Measurements from ENCODE around the gene COG7.
"Not testable (repeated sequence)": the region's sequence is repeated elsewhere in the genome, so short reads cannot be mapped to it uniquely, and the experiment has no call there.

COG7 gene

GRCh38 chr16:23452572-23453337 is at the start of gene COG7:
COG7 (minus strand) TSS chr16:23453189; CDS start chr16:23452994, 195 bp downstream.
- peak; percentile 94 for DNase-seq (ENCODE audit: low spot score)

GRCh38 chr16:23502466-23502865 is 49.5 kb upstream of the COG7 start:
- no peak for DNase-seq (ENCODE audit: low spot score)

DNA sequence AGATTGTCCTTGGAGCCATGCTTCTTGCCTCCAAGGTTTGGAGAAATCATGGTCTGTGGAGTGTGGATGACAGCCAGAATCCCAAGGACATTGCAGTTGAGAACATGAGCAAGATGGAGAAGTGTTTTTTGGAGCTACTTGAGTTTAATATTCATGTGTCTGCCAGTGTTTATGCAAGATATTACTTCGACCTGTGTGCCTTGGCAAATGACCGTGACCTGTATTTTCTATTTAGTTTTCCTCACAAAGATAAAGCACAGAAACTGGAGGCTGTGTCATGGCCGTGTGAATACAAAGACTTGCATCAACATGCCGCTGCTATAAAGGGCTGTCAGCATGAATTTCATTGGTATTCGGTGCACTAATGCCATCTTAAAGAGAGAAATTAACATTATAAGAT is 48.3 kb upstream of the COG7 start:
- DNase-seq (ENCODE audit: low spot score): no peak

- no peak for DNase-seq (ENCODE audit: low spot score)
Measured at GRCh38 chr16:23500862-23501225, 47.9 kb upstream of the COG7 start.

GRCh38 chr16:23500212-23500861 is 47.3 kb upstream of the COG7 start:
- no peak for DNase-seq (ENCODE audit: low spot score)

- no peak for DNase-seq (ENCODE audit: low spot score)
Measured at GRCh38 chr16:23499801-23500200, 46.8 kb upstream of the COG7 start.

DNA sequence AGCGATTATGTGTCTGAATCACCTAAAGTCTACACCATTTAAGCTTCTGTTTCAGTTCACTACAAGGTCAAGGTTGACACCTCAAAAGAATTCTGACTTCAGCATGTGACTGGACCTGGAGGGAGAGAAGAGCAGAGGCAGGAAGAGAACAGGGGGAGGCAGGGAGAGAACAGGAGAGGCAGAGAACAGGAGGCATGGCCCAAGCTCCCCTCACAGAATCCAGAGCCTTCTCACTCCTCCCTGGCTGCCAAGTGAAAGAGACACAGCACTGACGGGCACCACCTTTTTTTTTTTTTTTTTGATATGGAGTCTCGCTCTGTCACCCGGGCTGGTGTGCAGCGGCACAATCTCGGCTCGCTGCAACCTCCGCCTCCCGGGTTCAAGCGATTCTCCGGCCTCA is 45.9 kb upstream of the COG7 start:
- no peak for DNase-seq (ENCODE audit: low spot score)

DNA sequence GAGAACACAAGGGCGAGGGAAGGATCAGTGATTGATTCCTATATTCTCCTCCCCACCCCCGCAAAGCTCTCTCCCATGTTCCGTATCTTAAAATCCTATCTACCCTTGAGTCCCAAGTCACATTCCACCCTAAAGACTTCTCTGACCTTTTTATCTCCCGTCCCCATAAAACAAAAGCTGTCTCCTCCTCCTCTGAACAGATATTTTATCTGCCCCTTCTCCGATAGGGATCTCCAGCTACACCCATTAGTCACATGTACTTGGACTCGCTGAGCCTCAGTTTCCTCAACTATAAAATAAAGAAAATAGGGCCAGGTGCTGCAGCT is 44.5 kb upstream of the COG7 start:
- no peak for DNase-seq (ENCODE audit: low spot score)

GRCh38 chr16:23496821-23497542 is 44.0 kb upstream of the COG7 start:
- DNase-seq (ENCODE audit: low spot score): peak; percentile 77

GRCh38 chr16:23495671-23496070 is 42.7 kb upstream of the COG7 start:
- no peak for DNase-seq (ENCODE audit: low spot score)

DNA sequence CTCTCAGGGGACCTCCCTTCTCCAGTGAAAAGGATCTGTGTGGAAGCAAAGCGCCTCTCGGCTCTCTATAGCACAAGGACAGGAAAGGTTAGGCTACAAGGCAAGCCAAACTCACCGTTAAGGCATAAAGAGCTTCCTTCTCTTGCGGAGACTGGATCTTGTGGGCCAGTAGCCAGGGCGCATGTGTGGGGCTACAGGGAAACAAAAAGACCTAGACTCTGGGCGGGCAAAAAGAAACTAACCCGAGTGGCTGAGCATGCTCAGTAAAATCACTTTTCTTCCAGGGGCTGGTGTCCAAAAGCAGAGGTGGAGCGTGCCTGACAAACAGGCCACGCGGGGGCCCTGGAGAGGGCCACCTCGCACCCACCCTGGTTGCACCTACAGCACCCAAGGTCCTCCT is 41.2 kb upstream of the COG7 start:
- no peak for DNase-seq (ENCODE audit: low spot score)

- DNase-seq (ENCODE audit: low spot score): peak; percentile 35
Measured at GRCh38 chr16:23491490-23492391, 38.8 kb upstream of the COG7 start.

DNA sequence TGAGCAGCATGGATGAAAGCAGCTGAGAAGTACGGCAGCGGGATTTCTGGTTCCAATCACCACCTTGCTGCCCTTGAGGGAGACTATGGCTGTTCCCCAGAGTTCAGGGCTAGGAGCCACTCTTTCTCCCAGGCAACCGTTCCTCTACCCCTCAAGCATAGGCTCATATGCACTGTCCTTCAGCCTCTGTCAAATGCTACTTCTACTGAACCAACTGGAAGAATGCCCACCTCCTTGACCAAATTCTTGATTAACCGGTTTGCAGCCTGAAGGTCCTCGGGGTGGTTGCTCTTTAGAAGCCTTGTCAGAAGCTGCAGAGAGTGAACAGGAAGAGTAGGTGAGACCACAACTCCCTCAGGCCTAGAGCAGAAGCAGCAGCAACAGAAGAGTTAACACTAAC is 33.5 kb upstream of the COG7 start:
- DNase-seq (ENCODE audit: low spot score): no peak

DNA sequence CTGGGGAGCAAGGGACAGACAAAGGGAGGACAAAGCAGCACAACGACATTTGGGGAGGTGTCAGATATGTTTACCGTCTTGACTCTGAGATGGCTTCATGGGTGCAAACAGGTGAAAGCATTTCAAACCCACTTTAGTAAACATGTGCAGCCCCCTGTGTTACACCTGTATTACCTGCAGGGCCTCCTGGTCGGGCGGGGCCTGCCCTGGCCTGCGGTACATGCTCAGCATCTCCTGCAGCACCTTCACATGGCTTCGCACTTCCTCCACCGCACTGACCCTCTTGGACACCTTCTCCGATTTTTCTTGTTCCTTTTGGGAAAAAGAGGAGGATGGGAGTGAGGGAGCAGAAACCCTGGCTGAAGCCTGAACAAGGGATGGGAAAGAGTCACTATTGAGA is 32.9 kb upstream of the COG7 start:
- no peak for DNase-seq (ENCODE audit: low spot score)

DNA sequence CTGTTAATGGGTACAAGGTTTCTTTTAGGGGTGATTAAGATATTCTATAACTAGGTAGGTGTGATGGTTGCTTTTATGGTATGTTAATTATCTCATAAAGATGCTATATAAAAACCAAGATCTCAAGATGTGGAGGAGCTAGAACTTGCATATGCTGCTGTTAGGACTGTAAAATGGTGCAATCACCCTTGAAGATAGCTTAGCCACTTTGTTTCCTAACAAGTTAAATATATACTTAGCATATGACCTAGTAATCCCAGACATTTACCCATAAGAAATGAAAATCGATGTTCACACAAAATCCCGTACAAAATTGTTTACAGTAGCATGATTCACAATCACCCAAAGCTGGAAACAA is 32.2 kb upstream of the COG7 start:
- no peak for DNase-seq (ENCODE audit: low spot score)

GRCh38 chr16:23484510-23485256 is 31.7 kb upstream of the COG7 start:
- no peak for DNase-seq (ENCODE audit: low spot score)

- not testable (repeated sequence) for DNase-seq (ENCODE audit: low spot score)
Measured at GRCh38 chr16:23483492-23483891, 30.5 kb upstream of the COG7 start.

- no peak for DNase-seq (ENCODE audit: low spot score)
Measured at GRCh38 chr16:23482778-23483177, 29.8 kb upstream of the COG7 start.

GRCh38 chr16:23480257-23480656 is 27.3 kb upstream of the COG7 start:
- DNase-seq (ENCODE audit: low spot score): no peak

DNA sequence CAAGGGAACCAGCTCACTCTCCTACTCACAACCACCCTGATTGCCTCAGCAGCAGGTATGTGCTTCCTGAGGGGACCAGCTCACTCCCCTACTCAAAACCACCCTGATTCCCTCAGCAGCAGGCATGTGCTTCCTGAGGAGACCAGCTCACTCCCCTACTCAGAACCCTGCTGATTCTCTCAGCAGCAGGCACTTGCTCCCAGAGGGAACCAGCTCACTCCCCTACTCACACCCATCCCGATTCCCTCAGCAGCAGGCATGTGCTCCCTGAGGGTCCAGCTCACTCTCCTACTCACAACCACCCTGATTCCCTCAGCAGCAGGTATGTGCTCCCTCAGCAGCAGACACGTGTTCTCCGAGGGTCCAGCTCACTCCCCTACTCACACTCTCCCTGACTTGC is 26.1 kb upstream of the COG7 start:
- no peak for DNase-seq (ENCODE audit: low spot score)

GRCh38 chr16:23478566-23478965 is 25.6 kb upstream of the COG7 start:
- DNase-seq (ENCODE audit: low spot score): no peak

GRCh38 chr16:23476289-23476688 is 23.3 kb upstream of the COG7 start:
- DNase-seq (ENCODE audit: low spot score): no peak
